Astrocyte (in vitro differentiated cells and primary cell): ENCODE measurements around the gene F10.

Source experiments
- CTCF ChIP-seq: IDR thresholded peaks from 2 replicates; pipeline ENCODE4 v1.5.1; 2011; ENCODE audit warnings: low read depth, mild to moderate bottlenecking, inconsistent platforms, low read length, moderate library complexity; ENCODE audit not compliant: insufficient read depth
- EZH2 ChIP-seq: IDR thresholded peaks from 2 replicates; pipeline ENCODE4 v1.6.1; 2012; ENCODE audit warnings: mild to moderate bottlenecking, low read length, inconsistent platforms; ENCODE audit not compliant: insufficient read depth

DNA sequence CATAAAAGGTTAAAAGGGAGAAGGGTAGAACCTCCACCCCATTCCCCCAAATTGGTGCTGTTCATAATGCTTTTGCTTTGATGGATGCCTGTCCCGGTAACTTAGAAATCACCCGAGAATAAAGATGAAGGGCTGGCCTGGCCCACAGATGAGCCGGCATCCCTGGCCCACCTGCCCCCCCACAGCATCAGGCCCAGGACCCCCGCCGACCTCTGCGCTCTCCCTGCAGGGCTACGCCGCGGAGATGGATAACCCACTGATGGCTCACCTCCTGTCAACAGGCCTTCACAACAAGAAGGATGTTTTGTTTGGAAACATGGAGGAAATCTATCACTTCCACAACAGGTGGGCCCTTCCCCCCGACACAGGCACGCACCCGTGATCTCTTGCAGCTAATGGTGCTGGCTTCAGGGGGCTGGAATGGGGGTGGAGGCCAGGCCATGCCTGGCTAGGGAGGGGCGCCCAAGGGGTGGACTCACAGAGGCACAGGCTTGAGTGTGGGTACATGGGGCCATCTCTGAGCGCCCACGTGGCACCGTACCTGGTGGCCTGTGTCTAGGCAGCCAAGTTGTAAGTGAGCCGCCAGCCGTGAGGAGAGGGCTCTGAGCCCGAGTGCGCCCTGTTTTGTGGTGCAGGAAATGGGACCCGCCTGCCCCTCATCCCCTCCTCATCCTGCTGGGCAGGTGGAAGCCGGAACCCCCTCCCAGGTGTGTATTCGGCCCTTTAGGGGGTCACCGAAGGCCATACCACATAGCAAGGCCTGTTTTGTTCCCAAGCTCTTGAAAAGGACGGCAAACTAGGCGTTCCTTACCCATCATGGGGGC lies 40.2 kb upstream of the F10 start:
- no peak for TF ChIP-seq CTCF
- TF ChIP-seq EZH2: no peak
